Mesenteric fat pad (tissue), 1 donor: Measurements from ENCODE around the gene RSPH10B2. TPM values are rescaled to one million over a fixed set of nuclear protein-coding genes. Genes with fewer than 3 reads are reported as not detected.
"Not testable (repeated sequence)": the region's sequence is repeated elsewhere in the genome, so short reads cannot be mapped to it uniquely, and the experiment has no call there.

Experiments used
- DNase-seq: peaks from one replicate; pipeline ENCODE4 v3.0.0-alpha.2; 2020; ENCODE audit warnings: low spot score
- total RNA-seq: library from RNA; stranded (reverse); fragmentation: NEBNext Ultra II Directional; extraction: Animal tissue kit (Norgen Biotek cat#: 25700); gene quantifications from one replicate; pipeline ENCODE4 v1.2.1, GENCODE V29; 2021
- donor health status: DM: yes; HTN: yes; CAD: no.

RSPH10B2 gene
- total RNA-seq, 1 donor from 2014 or later, result not detected

GRCh38 chr7:6789353-6789752 is 35.5 kb downstream of the RSPH10B2 start:
- not testable (repeated sequence) for DNase-seq

GRCh38 chr7:6792113-6792872 is 38.4 kb downstream of the RSPH10B2 start:
- DNase-seq, result not testable (repeated sequence)

DNA sequence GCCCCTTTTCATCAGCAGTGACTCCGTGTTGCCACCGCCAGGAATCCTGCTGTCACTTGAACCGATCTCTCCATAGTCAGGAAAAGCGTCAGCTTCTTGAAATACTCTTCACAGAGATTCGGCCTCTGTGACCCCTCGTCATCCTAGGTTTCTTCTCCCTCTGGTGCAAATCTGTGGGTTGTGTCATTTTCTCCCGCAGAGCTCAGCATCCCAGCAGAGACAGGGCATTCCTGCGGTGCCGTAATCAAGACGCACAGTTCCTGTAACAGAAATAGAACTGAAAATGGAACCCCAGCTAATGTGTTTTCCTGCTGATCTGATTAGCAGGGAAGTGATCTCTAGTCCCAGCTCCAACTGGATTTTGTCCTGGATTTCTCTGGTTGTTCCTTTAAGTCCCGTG is 40.4 kb downstream of the RSPH10B2 start:
- DNase-seq, result not testable (repeated sequence)

DNA sequence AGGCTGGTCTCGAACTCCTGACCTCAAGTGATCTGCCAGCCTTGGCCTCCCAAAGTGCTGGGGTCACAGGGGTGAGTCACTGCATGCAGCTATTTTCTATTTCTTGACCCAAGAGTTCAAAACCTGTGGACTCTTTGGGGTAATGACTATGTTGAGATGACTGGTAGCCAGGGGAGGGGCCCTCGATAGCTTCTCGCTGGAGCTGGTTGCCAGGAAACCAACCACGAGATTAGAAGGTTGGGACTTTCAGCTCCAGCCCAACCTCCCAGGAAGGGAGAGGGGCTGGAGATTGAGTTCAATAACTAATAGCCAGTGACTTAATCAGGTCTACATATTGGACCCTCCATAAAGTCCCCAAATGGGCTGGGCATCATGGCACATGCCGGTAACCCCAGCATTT is 43.3 kb downstream of the RSPH10B2 start:
- not testable (repeated sequence) for DNase-seq

DNA sequence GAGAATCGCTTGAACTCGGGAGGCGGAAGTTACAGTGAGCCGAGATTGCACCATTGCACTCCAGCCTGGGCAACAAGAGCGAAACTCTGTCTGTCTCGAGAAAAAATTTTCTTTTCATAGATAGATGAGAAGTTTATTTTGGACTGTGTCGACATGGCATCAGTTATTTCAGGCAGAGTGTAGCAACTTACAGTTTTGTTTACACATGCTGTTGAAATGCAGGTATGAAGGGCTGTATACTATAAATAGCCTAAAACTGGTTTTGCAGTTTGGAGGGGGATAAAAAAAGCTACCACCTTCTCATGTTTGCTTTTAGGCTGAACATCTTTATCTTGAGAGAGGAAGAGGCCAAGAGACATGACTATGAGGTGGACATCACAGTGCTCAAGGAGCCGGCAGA is 44.1 kb downstream of the RSPH10B2 start:
- not testable (repeated sequence) for DNase-seq

DNA sequence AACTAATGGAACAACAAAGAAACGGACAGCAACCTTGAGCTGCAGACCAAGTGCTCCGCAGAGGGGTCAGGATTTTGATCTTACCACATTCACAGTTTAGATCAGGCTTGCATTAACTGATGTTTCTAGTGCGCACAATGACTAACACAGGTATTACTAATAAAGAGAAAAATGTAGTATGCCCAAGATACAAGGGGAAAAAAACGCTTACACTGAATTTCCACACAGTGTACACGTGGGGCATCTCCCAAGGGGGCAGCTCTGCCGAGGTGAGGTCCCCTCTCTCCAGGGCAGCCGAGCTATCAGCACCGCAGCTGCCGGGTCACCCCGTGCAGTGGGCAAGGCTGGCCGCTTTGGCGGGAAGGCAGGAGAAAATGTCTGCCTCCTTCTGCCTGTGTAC is 46.0 kb downstream of the RSPH10B2 start:
- not testable (repeated sequence) for DNase-seq

- DNase-seq, result not testable (repeated sequence)
Observed at GRCh38 chr7:6800331-6800730, 46.4 kb downstream of the RSPH10B2 start.

- DNase-seq, result not testable (repeated sequence)
Observed at GRCh38 chr7:6807393-6807918, 53.6 kb downstream of the RSPH10B2 start.

- not testable (repeated sequence) for DNase-seq
Observed at GRCh38 chr7:6807959-6808358, 54.1 kb downstream of the RSPH10B2 start.

DNA sequence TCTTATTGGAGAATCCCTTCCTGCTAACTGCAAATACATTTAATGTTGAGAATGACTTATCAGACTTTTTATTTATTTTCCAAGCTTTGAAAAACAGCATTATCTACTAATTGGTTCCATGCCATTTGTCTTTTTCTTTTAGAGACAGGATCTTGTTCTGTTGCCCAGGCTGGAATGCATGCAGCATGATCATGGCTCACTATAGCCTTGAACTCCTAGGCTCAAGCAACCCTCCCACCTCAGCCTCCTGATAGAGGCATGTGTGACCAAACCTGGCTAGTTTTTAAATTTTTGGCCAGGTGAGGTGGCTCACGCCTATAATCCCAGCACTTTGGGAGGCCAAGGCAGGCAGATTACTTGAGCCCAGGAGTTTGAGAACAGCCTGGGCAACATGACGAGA is 59.1 kb downstream of the RSPH10B2 start:
- not testable (repeated sequence) for DNase-seq

GRCh38 chr7:6815470-6815869 is 61.6 kb downstream of the RSPH10B2 start:
- DNase-seq, result not testable (repeated sequence)

GRCh38 chr7:6821622-6822021 is 67.7 kb downstream of the RSPH10B2 start:
- not testable (repeated sequence) for DNase-seq

- DNase-seq, result not testable (repeated sequence)
Observed at GRCh38 chr7:6825236-6826125, 71.6 kb downstream of the RSPH10B2 start.

GRCh38 chr7:6826151-6826550 is 72.2 kb downstream of the RSPH10B2 start, which contains the start of gene CCZ1B:
Gene CCZ1B (minus strand): TSS chr7:6826275. CDS start chr7:6826197, 78 bp downstream.
- DNase-seq, result peak; percentile 95

DNA sequence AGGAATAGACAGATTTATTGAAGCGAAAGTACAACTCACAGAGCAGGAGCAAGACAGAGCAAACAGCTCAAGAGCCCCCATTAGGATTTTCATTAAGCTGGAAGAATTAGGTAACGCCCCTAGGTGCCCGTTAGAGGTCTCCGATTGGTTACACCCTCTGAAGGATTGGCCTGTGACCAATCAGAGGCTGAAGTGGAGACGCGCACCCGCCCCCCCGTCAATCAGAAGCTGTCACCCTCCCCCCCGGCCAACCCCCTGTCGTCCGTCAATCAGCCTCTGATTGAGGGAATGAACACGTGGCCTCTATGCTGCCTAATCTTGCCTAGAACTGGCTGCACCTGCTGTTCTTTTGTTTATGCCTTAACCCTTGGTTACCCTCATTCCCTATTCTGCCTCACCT is 73.3 kb downstream of the RSPH10B2 start:
- DNase-seq, result not testable (repeated sequence)

DNA sequence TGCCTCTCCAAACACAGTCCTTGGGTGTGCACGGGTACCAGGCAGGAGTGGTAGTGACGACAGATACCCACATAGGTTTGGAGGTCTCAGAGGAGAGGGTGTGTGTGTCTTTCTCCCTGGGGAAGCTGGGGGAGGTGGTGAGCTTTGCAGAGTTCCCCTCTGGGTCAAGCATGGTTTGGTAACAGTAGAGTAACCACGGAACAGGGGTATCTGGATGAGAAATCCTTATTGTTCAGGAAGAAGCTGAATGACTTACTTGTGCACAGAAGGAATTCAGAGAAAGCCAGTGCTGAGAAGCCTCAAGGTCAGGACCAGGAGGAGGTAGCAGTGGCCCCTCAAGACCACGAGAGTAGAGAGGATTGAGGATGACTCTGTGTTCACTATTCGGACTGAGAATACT is 75.7 kb downstream of the RSPH10B2 start:
- DNase-seq, result not testable (repeated sequence)

GRCh38 chr7:6830026-6830425 is 76.1 kb downstream of the RSPH10B2 start:
- not testable (repeated sequence) for DNase-seq

GRCh38 chr7:6831018-6831725 is 77.3 kb downstream of the RSPH10B2 start:
- no peak for DNase-seq

DNA sequence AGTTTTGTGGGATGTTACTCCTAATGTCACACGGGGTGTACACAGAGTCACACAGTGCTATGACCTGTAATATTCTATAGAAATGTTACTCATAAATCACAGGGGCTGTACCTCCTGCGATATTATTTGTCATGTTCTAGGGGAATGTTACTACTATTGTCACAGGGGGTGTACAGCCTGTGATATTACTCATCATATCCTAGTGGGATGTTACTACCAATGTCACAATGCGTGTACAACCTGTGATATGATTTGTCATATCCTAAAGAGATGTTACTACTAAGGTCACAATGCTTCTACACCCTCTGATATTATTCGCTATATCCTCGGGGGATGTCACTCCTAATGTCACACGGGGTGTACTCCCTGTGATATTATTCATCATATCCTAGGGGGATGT is 79.7 kb downstream of the RSPH10B2 start:
- DNase-seq, result no peak

DNA sequence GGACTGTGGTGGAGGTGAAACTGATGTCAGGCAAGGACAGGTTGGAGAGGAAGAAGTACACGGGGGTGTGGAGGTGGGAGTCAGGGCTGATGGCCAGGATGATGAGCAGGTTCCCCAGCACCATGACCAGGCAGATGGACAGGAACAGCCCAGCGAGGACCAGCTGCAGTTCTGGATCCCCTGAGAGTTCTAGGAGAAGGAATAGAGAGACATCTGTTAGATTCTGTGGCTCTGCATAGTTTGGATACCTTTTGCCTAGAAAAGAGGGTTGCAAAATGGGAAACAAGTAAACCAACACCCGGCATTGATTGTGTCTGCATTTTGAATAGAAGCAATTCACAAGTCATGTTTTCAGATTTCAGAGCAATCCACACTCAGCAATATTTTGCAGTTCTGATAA is 81.6 kb downstream of the RSPH10B2 start:
- not testable (repeated sequence) for DNase-seq

GRCh38 chr7:6837081-6837480 is 83.2 kb downstream of the RSPH10B2 start:
- DNase-seq, result not testable (repeated sequence)
